Right lobe of liver (tissue), 6 donors: ENCODE measurements around the gene FCMR. TPM values are rescaled to one million over a fixed set of nuclear protein-coding genes. Genes with fewer than 3 reads are reported as not detected.

Experiments used
- ATAC-seq, 4 donors: fragments of 200-7000 bp; cut with Tn5 transposase; one replicate each; pipeline ENCODE4 v1.9.1; 2020; ENCODE audit warnings: mild to moderate bottlenecking in 4 of 4, moderate library complexity in 4 of 4
- DNase-seq, 3 donors: peaks; one replicate each; pipeline ENCODE4 v3.0.0-alpha.2; 2020
- H3K27ac ChIP-seq, 3 donors: fragments of 200-600 bp; one replicate each; pipeline ENCODE4 v1.8.0; 2022
- H3K27me3 ChIP-seq, 2 donors: fragments of 200-600 bp; one replicate each; pipeline ENCODE4 v1.8.0; 2022
- H3K36me3 ChIP-seq, 4 donors: fragments of 200-600 bp; sonication (generic) in 1 of 4; one replicate each; pipeline versions ENCODE4 v1.5.1 to v1.8.0; 2017 to 2022; ENCODE audit warnings: control low read depth in 1 of 4
- H3K4me1 ChIP-seq, 4 donors: fragments of 200-600 bp; sonication (generic) in 1 of 4; one replicate each; pipeline versions ENCODE4 v1.5.1 to v1.8.0; 2017 to 2022; ENCODE audit warnings: control low read depth in 1 of 4
- H3K4me3 ChIP-seq, 3 donors: fragments of 200-600 bp; one replicate each; pipeline ENCODE4 v1.8.0; 2022
- H3K9me3 ChIP-seq, 4 donors: fragments of 200-600 bp; sonication (generic) in 1 of 4; one replicate each; pipeline versions ENCODE4 v1.5.1 to v1.8.0; 2017 to 2022; ENCODE audit warnings: control low read depth in 1 of 4
- POLR2A ChIP-seq: fragments of 450-650 bp; IDR thresholded peaks from one replicate; pipeline ENCODE4 v1.6.1; 2017; ENCODE audit warnings: antibody characterized with exemption, mild to moderate bottlenecking
- WGBS: methylation state at CpG from one replicate; pipeline ENCODE4 v1.1.6; 2018; ENCODE audit warnings: low coverage, low lambda C conversion rate; ENCODE audit not compliant: insufficient coverage; ENCODE audit errors: missing lambda C conversion rate; 5-methylcytosine and 5-hydroxymethylcytosine counted together
- intact Hi-C, 2 donors: fragments of 100-400 bp; cut with DNase I; formaldehyde crosslinking; loops; one replicate each; pipeline versions ENCODE4 v1.11.2 to v1.14.1; 2022
- total RNA-seq, 6 experiments: library from RNA; depleted of rRNA in 2 of 6; stranded (reverse); fragments of >200 nt in 2 of 6; fragmentation: NEBNext Ultra II Directional in 3 of 6; extraction: Animal tissue kit (Norgen Biotek cat#: 25700) in 3 of 6; gene quantifications; one replicate each; pipeline versions ENCODE4 v1.1.0 to v1.2.4, GENCODE V29; 2016 to 2023
- TF ChIP-seq, protein P1 (sequence below), 4 donors: fragments of 200-600 bp in 3 of 4; fragments of 450-650 bp in 1 of 4; IDR thresholded peaks; one replicate each; pipeline versions ENCODE4 v1.5.1 to v1.8.0; 2016 to 2022; ENCODE audit warnings: antibody characterized with exemption in 4 of 4, mild to moderate bottlenecking in 2 of 4
- donor health status: DM: no; HTN: yes; CAD: no.
- donor health status: DM: no; HTN: no; CAD: no.
- donor health status: DM: no; HTN: no; CAD: no.
- donor health status: DM: no; HTN: yes; CAD: no.
- donor health status: DM: no; HTN: yes; CAD: no.

The FCMR gene
- total RNA-seq, 6 experiments from 2014 or later = 0.80 to 3.2 (median 1.4) TPM

DNA sequence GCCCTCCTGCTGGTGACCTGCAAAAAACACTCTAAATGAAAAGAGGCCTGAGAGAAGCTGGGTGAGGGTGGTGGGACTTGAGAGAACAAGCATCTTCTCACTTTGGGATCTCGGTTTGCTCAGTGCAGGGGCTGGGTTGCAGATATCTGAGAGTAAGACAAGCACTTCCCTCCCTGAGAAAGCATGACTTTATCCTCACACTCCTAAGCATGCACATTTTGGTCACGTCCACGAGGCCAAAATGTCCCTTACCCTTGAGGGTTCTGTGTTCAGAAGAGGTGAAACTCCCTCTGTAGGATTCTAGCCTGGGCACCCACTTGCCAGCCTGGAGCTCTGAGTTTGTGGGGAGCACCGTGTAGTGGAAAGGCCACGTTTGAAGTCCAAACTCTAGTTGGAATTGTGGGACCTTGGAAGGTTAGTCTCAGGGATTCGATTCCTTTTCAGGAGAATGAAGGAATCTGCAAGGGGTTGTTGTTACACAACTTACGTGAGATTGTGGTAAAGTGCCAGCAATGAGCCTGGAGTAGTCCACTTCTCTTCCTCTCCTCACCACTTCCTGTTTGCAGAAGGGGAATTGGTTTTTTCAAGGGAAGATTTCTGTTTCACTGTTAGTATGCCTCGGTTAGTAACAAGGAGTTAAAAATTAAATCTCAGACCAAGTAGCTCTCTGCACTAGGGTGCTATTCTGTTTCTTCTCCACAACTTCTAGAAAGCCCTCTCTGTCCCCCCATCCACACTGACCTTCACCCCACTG, 45.5 kb upstream of the FCMR start:
- Histone ChIP-seq H3K4me1 (peaks cover 0 to 41% (median 16%) of the 10 kb centered on the region in 4 donors), H3K4me3 (no peak overlapping the region), H3K9me3 (no peaks in the 10 kb centered on the region), H3K27ac (no peak overlapping the region), H3K27me3 (no peaks in the 10 kb centered on the region), H3K36me3 (no peaks in the 10 kb centered on the region)
- no peak for DNase-seq
- peak in 1 of 4 donors; percentile 5 for ATAC-seq
- 55% methylated on average over 7 of the region's 8 CpGs for WGBS
- intact Hi-C loops = no loop called here
- TF ChIP-seq, protein P1, sequence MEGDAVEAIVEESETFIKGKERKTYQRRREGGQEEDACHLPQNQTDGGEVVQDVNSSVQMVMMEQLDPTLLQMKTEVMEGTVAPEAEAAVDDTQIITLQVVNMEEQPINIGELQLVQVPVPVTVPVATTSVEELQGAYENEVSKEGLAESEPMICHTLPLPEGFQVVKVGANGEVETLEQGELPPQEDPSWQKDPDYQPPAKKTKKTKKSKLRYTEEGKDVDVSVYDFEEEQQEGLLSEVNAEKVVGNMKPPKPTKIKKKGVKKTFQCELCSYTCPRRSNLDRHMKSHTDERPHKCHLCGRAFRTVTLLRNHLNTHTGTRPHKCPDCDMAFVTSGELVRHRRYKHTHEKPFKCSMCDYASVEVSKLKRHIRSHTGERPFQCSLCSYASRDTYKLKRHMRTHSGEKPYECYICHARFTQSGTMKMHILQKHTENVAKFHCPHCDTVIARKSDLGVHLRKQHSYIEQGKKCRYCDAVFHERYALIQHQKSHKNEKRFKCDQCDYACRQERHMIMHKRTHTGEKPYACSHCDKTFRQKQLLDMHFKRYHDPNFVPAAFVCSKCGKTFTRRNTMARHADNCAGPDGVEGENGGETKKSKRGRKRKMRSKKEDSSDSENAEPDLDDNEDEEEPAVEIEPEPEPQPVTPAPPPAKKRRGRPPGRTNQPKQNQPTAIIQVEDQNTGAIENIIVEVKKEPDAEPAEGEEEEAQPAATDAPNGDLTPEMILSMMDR (IDR thresholded peaks at IDR 0.05) = no peak
- no peak for TF ChIP-seq POLR2A

DNA sequence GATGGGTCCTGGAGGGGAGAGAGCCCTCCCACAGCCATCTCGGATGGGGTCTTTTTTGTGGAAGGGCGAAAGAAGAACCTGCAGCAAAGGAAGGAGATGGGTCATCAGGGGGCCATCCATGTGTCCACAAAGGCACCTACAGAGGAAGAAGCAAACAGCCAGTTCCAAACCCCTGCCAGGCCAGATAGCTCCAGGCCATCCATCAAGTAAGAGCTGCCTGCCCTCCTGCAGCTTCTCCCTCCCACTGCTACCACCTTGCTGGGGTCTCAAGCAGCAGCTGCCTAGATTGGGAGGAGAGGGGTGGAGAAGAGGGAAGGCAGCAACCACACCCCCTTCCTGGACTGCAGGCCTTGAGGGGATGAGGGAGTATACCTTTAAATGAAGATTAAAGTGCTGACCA, 44.0 kb upstream of the FCMR start:
- intact Hi-C loops = no loop called here
- no peak for ATAC-seq
- Histone ChIP-seq H3K9me3 (no peaks in the 10 kb centered on the region), H3K36me3 (no peaks in the 10 kb centered on the region), H3K4me3 (no peak overlapping the region), H3K27ac (no peak overlapping the region), H3K4me1 (peaks cover 0 to 29% (median 12%) of the 10 kb centered on the region in 4 donors), H3K27me3 (no peaks in the 10 kb centered on the region)
- DNase-seq = no peak
- TF ChIP-seq POLR2A = no peak
- TF ChIP-seq, protein P1 (IDR thresholded peaks at IDR 0.05) = no peak
- WGBS = 90% methylated on average over 2 of the region's 2 CpGs

DNA sequence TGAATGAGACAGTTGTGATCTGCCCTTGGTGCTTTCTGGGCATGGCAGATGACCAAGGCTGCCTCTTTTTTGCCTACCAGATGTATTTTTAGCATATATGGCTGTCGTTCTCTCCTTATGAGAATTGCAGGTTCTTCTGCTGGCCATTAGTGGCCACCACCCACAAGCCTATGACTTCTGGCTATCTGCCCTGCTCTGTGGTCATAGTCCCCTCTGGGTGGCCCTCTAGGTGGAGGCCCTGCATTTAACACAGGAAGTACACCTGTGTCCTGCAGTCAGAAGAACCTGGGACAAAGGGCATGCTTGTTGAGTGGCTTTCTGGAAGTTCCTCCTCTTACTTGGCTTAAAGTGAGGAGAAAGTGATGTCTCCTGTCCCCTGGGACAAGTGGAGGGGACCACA, 42.0 kb upstream of the FCMR start:
- no CpG with 5 or more reads among the region's 1 CpG for WGBS
- no peak for TF ChIP-seq POLR2A
- TF ChIP-seq, protein P1 (IDR thresholded peaks at IDR 0.05) = no peak
- no peak for DNase-seq
- Histone ChIP-seq H3K4me1 (peaks cover 0 to 9% (median 2%) of the 10 kb centered on the region in 4 donors), H3K4me3 (no peak overlapping the region), H3K27me3 (no peaks in the 10 kb centered on the region), H3K9me3 (no peaks in the 10 kb centered on the region), H3K27ac (no peak overlapping the region), H3K36me3 (no peaks in the 10 kb centered on the region)
- ATAC-seq = peak in 1 of 4 donors; percentile 35
- intact Hi-C loops = no loop called here

DNA sequence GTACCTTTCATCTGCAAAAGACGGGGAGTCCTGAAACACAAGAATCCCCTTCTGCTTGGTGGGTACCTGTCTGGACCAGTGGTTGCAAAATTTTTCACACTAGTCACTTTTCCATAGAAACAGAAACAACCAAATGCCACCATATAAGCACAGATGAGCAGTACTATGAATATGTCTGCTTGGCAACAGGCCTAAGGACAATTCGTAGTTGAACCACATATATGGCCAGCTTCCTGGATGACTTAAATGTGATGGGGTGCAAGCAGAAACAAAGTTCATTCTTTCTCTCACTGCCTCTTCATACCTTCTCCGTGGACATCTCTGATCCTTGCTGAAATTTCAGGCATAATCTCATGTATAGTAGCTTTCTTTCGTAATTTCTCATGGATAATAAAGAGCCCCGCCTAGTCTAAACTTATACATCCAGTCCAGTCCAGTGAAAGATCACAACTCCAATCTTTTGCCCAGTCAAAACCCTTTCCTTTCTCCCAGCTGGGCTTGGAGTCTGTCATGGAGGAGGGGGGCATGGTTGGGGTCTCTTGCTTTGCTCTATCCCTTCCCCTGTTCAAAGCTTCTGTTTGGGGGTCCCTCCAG, 41.5 kb upstream of the FCMR start:
- intact Hi-C loops = no loop called here

More for the DNA sequence above, 41.5 kb upstream of the FCMR start:
- ATAC-seq (no peak), DNase-seq (no peak)
- peaks cover 0 to 3% (median 0%) of the 10 kb centered on the region in 4 donors for H3K4me1 ChIP-seq
- H3K4me3 ChIP-seq = no peak overlapping the region
- no peaks in the 10 kb centered on the region for H3K36me3 ChIP-seq
- H3K27me3 ChIP-seq = no peaks in the 10 kb centered on the region
- 92% methylated on average over 5 of the region's 5 CpGs for WGBS
- TF ChIP-seq, protein P1 (IDR thresholded peaks at IDR 0.05) = no peak
- no peak for TF ChIP-seq POLR2A
- H3K9me3 ChIP-seq = no peaks in the 10 kb centered on the region
- H3K27ac ChIP-seq = no peak overlapping the region
